RWPE2 (cell line): Measurements from ENCODE around the gene IRX5.
A peak's percentile ranks its signal among the peaks of the same experiment; 100 is the strongest.

Source experiments
- ATAC-seq: fragments of 200-7000 bp; cut with Tn5 transposase; 3 replicates; pipeline ENCODE4 v1.9.1; 2021; ENCODE audit warnings: low read depth
- DNase-seq: peaks from one replicate; pipeline ENCODE4 v3.0.0-alpha.2; 2020; ENCODE audit warnings: low spot score
- H3K27ac ChIP-seq: fragments of 450-650 bp; 2 replicates; pipeline ENCODE4 v1.5.1; 2017; ENCODE audit warnings: mild to moderate bottlenecking; ENCODE audit not compliant: poor library complexity, severe bottlenecking
- H3K27me3 ChIP-seq: fragments of 250-450 bp; sonication (Bioruptor Pico); 2 replicates; pipeline ENCODE4 v1.5.1; 2021; ENCODE audit warnings: mild to moderate bottlenecking, moderate library complexity; ENCODE audit not compliant: insufficient read depth, poor library complexity, severe bottlenecking
- H3K36me3 ChIP-seq: fragments of 250-450 bp; sonication (Bioruptor Pico); 2 replicates; pipeline ENCODE4 v1.5.1; 2020; ENCODE audit warnings: low read depth, mild to moderate bottlenecking, moderate library complexity
- H3K4me1 ChIP-seq: fragments of 250-450 bp; sonication (Bioruptor Pico); 2 replicates; pipeline ENCODE4 v1.5.1; 2021; ENCODE audit warnings: mild to moderate bottlenecking, moderate library complexity; ENCODE audit not compliant: insufficient read depth, poor library complexity, severe bottlenecking
- H3K4me3 ChIP-seq: fragments of 250-450 bp; sonication (Bioruptor Pico); 2 replicates; pipeline ENCODE4 v1.5.1; 2021; ENCODE audit warnings: mild to moderate bottlenecking, moderate library complexity; ENCODE audit not compliant: severe bottlenecking
- H3K9me3 ChIP-seq: fragments of 250-450 bp; sonication (Bioruptor Pico); 2 replicates; pipeline ENCODE4 v1.5.1; 2021; ENCODE audit warnings: mild to moderate bottlenecking, moderate library complexity; ENCODE audit not compliant: severe bottlenecking
- CTCF ChIP-seq: fragments of 450-650 bp; IDR thresholded peaks from one replicate; pipeline ENCODE4 v1.5.1; 2017; ENCODE audit warnings: mild to moderate bottlenecking, moderate library complexity; ENCODE audit not compliant: poor library complexity, severe bottlenecking

The IRX5 gene

GRCh38 chr16:54936201-54936978 lies 5.7 kb downstream of the IRX5 start:
- Histone ChIP-seq H3K27ac (no peak overlapping the region), H3K36me3 (no peaks in the 10 kb centered on the region), H3K4me3 (peak overlapping the region; percentile 25), H3K9me3 (no peaks in the 10 kb centered on the region), H3K27me3 (peaks cover 79% of the 10 kb centered on the region), H3K4me1 (no peaks in the 10 kb centered on the region)
- TF ChIP-seq CTCF = no peak
- no peak for DNase-seq
- peak; percentile 31; the same call in 2 of the 3 replicates for ATAC-seq

GRCh38 chr16:54936979-54937670 lies 6.5 kb downstream of the IRX5 start:
- Histone ChIP-seq H3K27me3 (peaks cover 72% of the 10 kb centered on the region), H3K27ac (no peak overlapping the region), H3K4me3 (peak overlapping the region; percentile 25), H3K4me1 (no peaks in the 10 kb centered on the region), H3K36me3 (no peaks in the 10 kb centered on the region), H3K9me3 (no peaks in the 10 kb centered on the region)
- TF ChIP-seq CTCF = peak; percentile 56
- DNase-seq (no peak), ATAC-seq (peak; percentile 23; the same call in 1 of the 3 replicates)

GRCh38 chr16:54937671-54938211 lies 7.1 kb downstream of the IRX5 start:
- peak overlapping the region; percentile 25 for H3K4me3 ChIP-seq
- H3K27ac ChIP-seq = no peak overlapping the region

GRCh38 chr16:54938212-54939028 lies 7.8 kb downstream of the IRX5 start:
- Histone ChIP-seq H3K4me1 (no peaks in the 10 kb centered on the region), H3K36me3 (no peaks in the 10 kb centered on the region), H3K4me3 (no peak overlapping the region), H3K27me3 (peaks cover 61% of the 10 kb centered on the region), H3K9me3 (no peaks in the 10 kb centered on the region), H3K27ac (no peak overlapping the region)
- ATAC-seq (no peak), DNase-seq (no peak)
- TF ChIP-seq CTCF = no peak

More at GRCh38 chr16:54937671-54938211, 7.1 kb downstream of the IRX5 start:
- peak; percentile 31 for TF ChIP-seq CTCF
- H3K9me3 ChIP-seq = no peaks in the 10 kb centered on the region
- peaks cover 66% of the 10 kb centered on the region for H3K27me3 ChIP-seq
- no peak for ATAC-seq
- H3K36me3 ChIP-seq = no peaks in the 10 kb centered on the region
- DNase-seq = no peak
- H3K4me1 ChIP-seq = no peaks in the 10 kb centered on the region
